Duodenal mucosa (tissue), 2 donors: ENCODE results near the gene POLR1D.

ENCODE experiments used
- H3K27ac ChIP-seq: one replicate; pipeline ENCODE4 v1.7.0; 2013; ENCODE audit warnings: low read depth, low read length
- H3K27me3 ChIP-seq, 2 donors: one replicate each; pipeline ENCODE4 v1.7.0; 2013; ENCODE audit warnings: low read length in 2 of 2, control low read depth in 1 of 2; ENCODE audit not compliant: insufficient read depth in 2 of 2, control insufficient read depth in 1 of 2
- H3K36me3 ChIP-seq, 2 donors: one replicate each; pipeline ENCODE4 v1.7.0; 2013; ENCODE audit warnings: low read length in 2 of 2, control low read depth in 1 of 2; ENCODE audit not compliant: insufficient read depth in 2 of 2, control insufficient read depth in 1 of 2
- H3K4me1 ChIP-seq, 2 donors: one replicate each; pipeline ENCODE4 v1.7.0; 2013; ENCODE audit warnings: low read length in 2 of 2, control low read depth in 1 of 2; ENCODE audit not compliant: insufficient read depth in 2 of 2, control insufficient read depth in 1 of 2
- H3K4me3 ChIP-seq, 2 donors: one replicate each; pipeline ENCODE4 v1.7.0; 2013; ENCODE audit warnings: low read length in 2 of 2, low read depth in 1 of 2
- H3K9ac ChIP-seq, 2 donors: one replicate each; pipeline ENCODE4 v1.7.0; 2013; ENCODE audit warnings: low read length in 2 of 2, low read depth in 1 of 2
- H3K9me3 ChIP-seq, 2 donors: one replicate each; pipeline ENCODE4 v1.7.0; 2013; ENCODE audit warnings: low read length in 2 of 2, control low read depth in 1 of 2; ENCODE audit not compliant: control insufficient read depth in 1 of 2

The POLR1D gene

DNA sequence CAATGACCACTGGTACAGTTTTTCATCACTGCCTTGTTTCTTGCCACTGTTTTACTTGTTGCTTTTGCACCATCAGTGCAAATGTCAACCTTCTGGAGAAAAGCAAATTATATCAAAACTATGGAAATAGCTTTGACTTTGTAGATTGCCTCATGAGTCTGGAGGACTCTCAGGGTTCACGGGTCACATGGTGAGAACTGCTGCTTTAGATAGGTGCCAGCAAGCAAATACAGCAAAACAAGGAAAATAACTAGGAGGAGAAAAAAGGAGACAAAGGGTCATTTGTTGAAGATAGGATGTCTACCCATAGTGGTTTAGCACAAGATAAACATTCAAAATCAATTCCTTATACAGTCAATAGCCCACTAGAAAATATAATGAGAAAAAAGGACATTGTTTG, 33.1 kb downstream of the POLR1D start:
- no peak overlapping the region for H3K4me3 ChIP-seq
- H3K27ac ChIP-seq = no peak overlapping the region
- peaks cover 9 to 13% of the 10 kb centered on the region in 2 donors for H3K4me1 ChIP-seq
- H3K9me3 ChIP-seq = peaks cover 7 to 8% of the 10 kb centered on the region in 2 donors
- H3K27me3 ChIP-seq = no peaks in the 10 kb centered on the region
- peaks cover 16 to 20% of the 10 kb centered on the region in 2 donors for H3K36me3 ChIP-seq
- no peak overlapping the region for H3K9ac ChIP-seq

DNA sequence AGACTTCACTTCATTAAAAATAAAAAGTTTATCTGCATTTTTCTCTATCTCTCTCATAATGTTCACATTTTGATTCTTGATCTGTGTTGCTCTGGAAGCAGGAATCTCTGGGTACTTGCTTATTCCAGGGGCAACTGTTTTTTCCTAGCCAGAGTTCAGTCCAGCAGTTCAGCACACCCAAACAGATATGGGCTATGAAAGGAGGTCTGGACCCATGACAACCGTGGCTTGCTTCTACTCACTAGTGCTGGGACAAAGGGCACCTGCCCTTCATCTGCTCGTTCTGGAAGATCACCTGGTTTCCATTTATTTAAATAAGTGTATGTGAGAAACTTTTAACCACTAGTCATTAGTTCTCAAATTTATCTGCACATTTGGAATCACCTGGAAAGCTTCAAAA, 36.0 kb downstream of the POLR1D start:
- peaks cover 9 to 13% of the 10 kb centered on the region in 2 donors for H3K4me1 ChIP-seq
- H3K36me3 ChIP-seq = peaks cover 2 to 3% of the 10 kb centered on the region in 2 donors
- H3K4me3 ChIP-seq = no peak overlapping the region
- no peaks in the 10 kb centered on the region for H3K27me3 ChIP-seq
- H3K9me3 ChIP-seq = no peaks in the 10 kb centered on the region
- H3K27ac ChIP-seq = no peak overlapping the region
- H3K9ac ChIP-seq = no peak overlapping the region

DNA sequence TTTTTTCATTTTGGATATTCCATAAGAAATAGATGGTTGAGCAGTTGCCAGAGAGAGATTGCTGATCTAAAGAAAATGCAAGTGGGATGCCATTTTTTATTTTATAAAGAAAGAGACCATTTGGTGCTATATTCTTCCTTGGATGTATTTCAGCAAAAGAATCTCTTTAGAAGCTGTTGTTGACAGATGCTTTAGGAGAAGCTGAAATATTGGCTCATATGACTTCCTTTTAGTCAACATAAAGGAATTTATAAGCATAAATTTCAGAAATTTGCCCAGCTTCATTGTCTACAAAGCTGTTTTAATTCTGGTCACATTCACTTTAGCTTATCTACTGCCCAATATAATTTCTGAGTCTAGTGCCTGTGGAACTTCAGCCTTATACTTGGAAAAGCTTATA, 36.9 kb downstream of the POLR1D start:
- H3K4me3 ChIP-seq = no peak overlapping the region
- peaks cover 9 to 13% of the 10 kb centered on the region in 2 donors for H3K4me1 ChIP-seq
- H3K27ac ChIP-seq = no peak overlapping the region
- peaks cover 2 to 3% of the 10 kb centered on the region in 2 donors for H3K36me3 ChIP-seq
- no peaks in the 10 kb centered on the region for H3K9me3 ChIP-seq
- no peaks in the 10 kb centered on the region for H3K27me3 ChIP-seq
- no peak overlapping the region for H3K9ac ChIP-seq

DNA sequence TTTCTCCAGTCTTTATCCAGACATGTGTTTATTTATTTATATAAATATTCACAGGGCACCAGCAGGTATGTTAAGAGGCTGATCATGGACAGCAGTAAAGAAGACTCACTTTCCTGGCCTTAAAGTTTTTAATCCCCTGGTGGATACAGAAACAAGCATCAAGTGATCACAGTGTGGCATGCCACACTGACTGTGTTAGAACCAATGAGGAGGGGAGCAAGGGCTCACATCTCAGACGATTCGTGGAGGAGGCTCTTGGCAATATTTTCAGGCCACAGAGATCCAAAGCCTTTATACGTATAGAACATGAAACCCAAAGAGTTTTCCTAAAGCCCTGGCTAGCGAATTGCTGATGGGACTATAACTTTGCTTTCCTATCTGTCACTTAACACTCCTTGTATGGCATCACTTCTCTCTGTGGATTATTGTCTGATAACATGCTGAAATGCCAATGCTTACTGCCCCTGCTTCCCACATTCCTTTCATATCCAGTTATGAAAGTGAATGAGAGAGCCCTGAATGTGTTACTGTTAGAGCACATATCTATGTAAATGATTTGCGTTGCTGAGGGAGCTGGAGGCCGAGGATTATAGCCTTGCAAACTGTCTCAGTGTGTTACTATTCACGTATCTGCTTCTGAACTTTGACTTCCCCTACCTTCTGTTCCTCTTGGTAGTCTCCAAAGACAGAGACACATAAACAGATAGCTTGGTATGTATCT, 37.6 kb downstream of the POLR1D start:
- Histone ChIP-seq H3K27me3 (no peaks in the 10 kb centered on the region), H3K4me3 (no peak overlapping the region), H3K9me3 (no peaks in the 10 kb centered on the region), H3K4me1 (peaks cover 9 to 13% of the 10 kb centered on the region in 2 donors), H3K9ac (no peak overlapping the region), H3K36me3 (peaks cover 2 to 3% of the 10 kb centered on the region in 2 donors), H3K27ac (no peak overlapping the region)

DNA sequence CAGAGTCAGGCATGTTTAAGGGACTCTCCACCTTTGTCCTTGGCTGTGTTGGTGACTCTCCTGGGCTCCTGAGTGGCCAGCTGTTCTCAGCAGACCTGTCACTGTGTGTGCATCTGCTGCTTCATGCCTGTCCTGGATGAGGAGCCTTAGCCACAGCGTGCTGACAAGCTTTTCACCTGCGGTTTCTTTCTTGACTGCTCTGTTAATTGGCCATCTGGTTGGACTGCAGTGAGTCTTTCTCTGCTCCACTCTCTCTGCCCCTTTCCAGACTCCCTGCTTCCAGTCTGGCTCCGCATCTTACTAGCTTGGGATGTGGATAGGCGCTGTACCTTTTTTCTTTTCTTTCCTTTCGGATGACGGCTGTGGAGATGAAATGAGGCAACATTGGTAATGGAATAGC, 38.8 kb downstream of the POLR1D start:
- no peak overlapping the region for H3K9ac ChIP-seq
- H3K27me3 ChIP-seq = no peaks in the 10 kb centered on the region
- no peak overlapping the region for H3K4me3 ChIP-seq
- H3K36me3 ChIP-seq = peaks cover 0 to 1% of the 10 kb centered on the region in 2 donors
- H3K27ac ChIP-seq = no peak overlapping the region
- H3K4me1 ChIP-seq = peaks cover 9 to 13% of the 10 kb centered on the region in 2 donors
- H3K9me3 ChIP-seq = no peaks in the 10 kb centered on the region

DNA sequence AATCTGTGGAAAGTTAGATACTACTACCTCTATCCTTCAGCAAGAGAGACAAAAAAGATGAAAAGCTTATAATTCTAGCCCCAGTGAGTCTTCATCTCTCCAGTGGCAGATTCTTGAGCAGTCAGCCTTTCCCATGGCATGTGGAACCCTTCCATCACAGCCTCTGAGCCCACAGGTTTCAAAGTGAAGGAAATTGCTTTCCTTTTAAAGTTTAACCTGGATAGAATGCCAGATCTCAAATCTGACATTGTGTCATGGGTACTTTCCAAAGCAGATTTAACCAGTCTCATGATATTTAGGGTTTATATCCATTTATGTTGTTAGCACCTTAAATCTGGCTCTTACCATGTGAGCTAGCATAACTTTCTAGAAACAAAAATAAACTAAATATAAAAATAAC, 39.3 kb downstream of the POLR1D start:
- H3K4me3 ChIP-seq = no peak overlapping the region
- no peak overlapping the region for H3K27ac ChIP-seq
- H3K27me3 ChIP-seq = no peaks in the 10 kb centered on the region
- H3K9ac ChIP-seq = no peak overlapping the region
- peaks cover 9 to 13% of the 10 kb centered on the region in 2 donors for H3K4me1 ChIP-seq
- H3K9me3 ChIP-seq = no peaks in the 10 kb centered on the region
- peaks cover 0 to 6% of the 10 kb centered on the region in 2 donors for H3K36me3 ChIP-seq

DNA sequence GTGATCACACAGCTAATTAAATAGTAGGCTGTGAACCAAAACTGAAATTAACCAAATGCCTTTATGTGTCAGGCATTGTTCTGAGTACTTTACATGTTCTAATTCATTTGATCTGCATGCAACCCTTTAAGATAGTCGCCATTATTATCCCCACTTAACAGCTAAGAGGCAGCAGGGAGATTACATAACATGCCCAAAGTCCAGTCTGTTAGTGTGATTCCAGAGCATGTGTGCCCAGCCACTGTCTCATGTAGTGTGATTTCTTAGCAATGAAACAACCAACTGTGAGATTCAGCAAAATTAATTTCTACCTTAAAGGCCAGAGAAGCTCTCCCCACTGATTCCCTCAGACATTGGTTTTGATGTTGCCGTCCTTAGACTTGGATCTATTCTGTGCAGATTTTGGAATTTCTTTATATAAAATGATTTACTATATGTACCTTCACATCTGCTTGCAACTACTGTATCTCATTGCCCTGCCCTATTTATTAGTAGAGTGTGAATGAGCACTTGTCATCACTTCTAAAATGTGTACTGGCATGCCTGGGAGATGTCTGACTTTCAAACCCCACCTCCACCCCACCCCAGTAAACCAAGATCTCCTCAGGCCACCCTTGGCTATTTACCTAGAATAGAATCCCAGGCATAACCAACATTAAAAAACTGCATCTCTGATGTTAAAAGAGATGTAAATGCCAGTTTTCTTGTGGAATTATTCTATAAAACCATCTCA, 41.2 kb downstream of the POLR1D start:
- Histone ChIP-seq H3K27ac (no peak overlapping the region), H3K27me3 (no peaks in the 10 kb centered on the region), H3K36me3 (peaks cover 4 to 11% of the 10 kb centered on the region in 2 donors), H3K9me3 (no peaks in the 10 kb centered on the region), H3K9ac (no peak overlapping the region), H3K4me1 (peaks cover 5 to 13% of the 10 kb centered on the region in 2 donors), H3K4me3 (no peak overlapping the region)

DNA sequence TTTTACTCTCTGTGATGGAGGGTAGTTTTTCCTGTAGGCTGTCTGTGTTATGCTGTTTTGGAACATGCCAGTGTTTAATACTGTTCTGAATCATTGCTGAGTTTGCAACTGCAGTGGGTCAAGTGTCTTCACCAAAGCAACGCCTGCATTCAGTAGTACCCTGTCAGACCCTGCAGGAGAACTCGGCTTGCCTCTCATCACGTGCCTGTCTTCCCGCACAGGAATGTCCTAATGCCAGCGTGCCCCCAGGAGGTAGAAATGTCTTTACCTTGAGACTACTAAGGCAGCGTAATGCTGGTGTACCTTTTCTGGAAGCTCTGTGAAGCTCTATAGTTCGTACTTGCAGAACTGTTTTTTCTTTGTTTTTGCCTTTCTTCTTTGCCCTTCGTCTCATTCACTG, 42.3 kb downstream of the POLR1D start:
- no peak overlapping the region for H3K9ac ChIP-seq
- H3K4me3 ChIP-seq = no peak overlapping the region

DNA sequence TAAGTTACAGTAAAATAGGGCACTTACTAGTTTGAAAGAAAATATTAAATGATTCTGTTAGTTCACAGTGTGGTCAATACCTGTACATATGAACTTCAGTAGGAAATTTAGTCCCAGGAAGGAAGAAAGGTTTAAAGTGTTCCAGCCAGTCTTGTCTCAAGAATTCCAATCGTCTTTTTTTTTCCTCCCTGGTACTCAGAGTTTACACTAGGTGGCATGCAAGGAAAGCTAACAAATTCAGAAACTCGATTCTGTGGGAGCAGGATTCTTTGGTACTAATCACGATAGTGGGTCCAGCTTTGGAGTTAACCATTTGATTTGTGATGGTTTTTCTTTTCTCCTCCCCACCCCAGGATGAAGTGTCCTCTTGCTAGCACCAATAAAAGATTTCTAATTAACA, 43.6 kb downstream of the POLR1D start:
- no peak overlapping the region for H3K9ac ChIP-seq
- H3K36me3 ChIP-seq = peaks cover 4 to 11% of the 10 kb centered on the region in 2 donors
- no peak overlapping the region for H3K27ac ChIP-seq
- no peaks in the 10 kb centered on the region for H3K9me3 ChIP-seq
- H3K4me3 ChIP-seq = no peak overlapping the region
- no peaks in the 10 kb centered on the region for H3K4me1 ChIP-seq
- H3K27me3 ChIP-seq = no peaks in the 10 kb centered on the region

More for the DNA sequence above, 42.3 kb downstream of the POLR1D start:
- peaks cover 4 to 11% of the 10 kb centered on the region in 2 donors for H3K36me3 ChIP-seq
- H3K4me1 ChIP-seq = peaks cover 0 to 7% of the 10 kb centered on the region in 2 donors
- no peaks in the 10 kb centered on the region for H3K9me3 ChIP-seq
- no peak overlapping the region for H3K27ac ChIP-seq
- no peaks in the 10 kb centered on the region for H3K27me3 ChIP-seq

DNA sequence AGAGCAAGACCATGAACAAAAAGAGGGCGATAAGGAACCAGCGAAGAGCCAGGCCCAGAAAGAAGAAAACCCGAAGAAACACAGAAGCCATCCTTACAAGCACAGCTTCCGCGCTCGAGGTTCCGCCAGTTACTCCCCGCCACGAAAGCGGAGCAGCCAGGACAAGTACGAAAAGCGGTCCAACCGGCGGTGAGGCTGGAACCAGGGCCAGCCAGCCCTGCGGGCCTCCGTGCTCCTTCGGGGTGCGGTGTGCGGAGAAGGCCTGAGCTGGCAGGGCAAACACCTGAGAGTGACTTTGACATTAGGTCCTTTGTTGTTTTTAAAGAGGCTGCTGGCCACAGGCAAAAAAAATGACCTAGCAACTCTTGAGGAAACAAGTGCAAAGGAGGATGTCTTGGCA, 44.1 kb downstream of the POLR1D start:
- Histone ChIP-seq H3K4me1 (no peaks in the 10 kb centered on the region), H3K27me3 (no peaks in the 10 kb centered on the region), H3K36me3 (peaks cover 4 to 11% of the 10 kb centered on the region in 2 donors), H3K9ac (no peak overlapping the region), H3K4me3 (no peak overlapping the region), H3K9me3 (no peaks in the 10 kb centered on the region), H3K27ac (no peak overlapping the region)
